GM19351 (cell line): ENCODE results near the gene FOXP1.

Experiments used
- ATAC-seq: cut with Tn5 transposase; IDR thresholded peaks from one replicate; pipeline ENCODE4 v1.9.1; 2021; ENCODE audit warnings: mild to moderate bottlenecking, moderate library complexity; ENCODE audit not compliant: unreplicated experiment

Gene FOXP1

GRCh38 chr3:71490692-71491091 lies 92.8 kb downstream of the FOXP1 start:
- no peak for ATAC-seq

DNA sequence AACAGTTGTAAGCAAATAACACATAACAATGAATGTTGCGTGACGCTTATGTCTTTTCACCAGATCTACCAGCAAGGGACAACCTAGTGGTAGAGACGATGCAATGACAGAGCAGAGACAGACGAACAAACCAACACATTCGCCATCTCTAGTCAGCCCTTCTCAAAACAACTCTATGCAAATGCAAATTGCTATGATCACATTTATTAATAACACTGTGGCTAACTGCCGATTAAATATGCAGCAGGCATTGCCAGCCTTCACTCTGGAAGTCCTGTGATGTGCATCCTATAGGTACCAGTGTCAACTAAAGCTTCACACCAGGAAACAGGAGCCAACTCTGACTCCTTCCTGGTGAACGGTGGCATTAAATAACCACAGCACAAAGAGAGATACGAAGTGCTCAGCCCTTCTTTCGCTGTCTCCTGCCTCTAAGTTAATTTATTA lies 94.2 kb downstream of the FOXP1 start:
- ATAC-seq, result no peak

DNA sequence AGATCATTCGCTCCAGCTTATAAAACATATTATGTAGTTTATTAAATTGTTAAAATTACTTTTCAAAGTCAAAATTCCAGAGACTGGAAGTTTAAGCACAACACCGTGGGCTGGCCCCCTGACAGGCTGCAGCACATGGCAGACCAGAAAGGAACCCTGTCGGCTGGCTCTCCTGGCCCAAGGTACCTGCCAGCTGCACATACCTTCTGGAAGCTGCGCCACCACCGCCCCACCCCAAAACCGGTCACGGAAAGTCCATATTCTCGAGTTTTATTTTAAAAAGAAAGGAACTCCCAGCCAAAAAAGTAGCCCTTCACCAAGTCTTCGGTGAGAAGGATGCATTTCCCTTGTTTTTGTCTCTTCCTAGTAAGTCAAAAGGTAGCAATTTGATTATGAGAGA lies 94.6 kb downstream of the FOXP1 start:
- no peak for ATAC-seq

DNA sequence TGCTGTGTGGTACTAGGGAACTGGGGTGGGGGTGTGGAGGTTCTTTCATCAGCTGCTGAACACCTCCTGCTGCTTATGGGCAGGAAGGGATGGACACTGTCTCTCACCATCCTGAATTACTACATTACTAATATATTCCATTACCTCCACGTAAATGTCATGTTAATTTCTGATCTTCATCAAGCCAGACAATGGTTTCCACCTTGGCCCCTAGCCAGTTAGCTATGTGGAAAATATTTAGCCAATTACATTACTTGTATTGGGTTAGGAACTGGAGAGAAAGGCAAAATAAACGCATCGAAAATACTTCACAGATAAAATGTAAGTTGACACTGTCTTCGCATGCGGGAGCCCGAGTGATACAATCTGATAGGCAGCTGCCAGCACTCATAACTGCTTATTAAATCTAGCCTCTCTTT lies 95.1 kb downstream of the FOXP1 start:
- ATAC-seq, result no peak

DNA sequence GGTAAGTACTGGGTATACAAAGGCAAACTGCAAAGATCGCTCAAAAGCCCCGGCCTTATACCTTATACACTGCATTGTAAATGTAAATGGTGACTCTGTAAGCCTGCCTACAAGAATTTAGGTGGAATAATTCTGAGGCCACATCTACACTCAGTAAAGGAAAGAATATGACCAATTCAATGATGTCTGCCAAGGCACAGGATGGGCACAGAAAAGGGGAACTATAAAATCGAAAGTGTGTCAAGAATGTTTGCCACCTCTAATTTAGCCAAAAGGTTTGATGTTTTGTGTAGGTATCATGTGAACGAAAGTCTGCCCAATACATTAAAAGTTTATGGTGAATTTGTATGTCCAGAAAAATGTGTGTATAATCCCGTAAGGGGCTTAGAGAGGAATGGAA lies 96.1 kb downstream of the FOXP1 start:
- ATAC-seq, result no peak

- no peak for ATAC-seq
Measured at GRCh38 chr3:71486831-71487230, 96.7 kb downstream of the FOXP1 start.

DNA sequence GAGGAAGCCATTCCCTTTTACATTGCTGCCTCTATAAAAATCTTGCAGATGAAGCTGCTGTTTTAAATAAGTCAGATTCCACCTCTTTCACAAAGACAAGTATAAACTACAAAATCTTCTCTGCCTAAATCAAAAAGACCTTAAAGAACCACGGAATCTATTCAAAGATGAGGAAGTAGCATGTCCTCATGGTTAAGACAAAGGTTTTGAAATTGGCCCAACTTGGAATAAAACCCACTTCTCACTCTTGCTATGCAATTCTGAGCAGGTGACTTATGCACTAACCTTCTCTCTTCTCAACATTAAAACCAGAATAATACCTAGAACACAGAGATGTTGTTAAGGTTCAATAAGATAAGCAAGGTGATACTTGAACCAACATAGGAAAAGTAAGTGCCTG lies 97.6 kb downstream of the FOXP1 start:
- ATAC-seq, result no peak

DNA sequence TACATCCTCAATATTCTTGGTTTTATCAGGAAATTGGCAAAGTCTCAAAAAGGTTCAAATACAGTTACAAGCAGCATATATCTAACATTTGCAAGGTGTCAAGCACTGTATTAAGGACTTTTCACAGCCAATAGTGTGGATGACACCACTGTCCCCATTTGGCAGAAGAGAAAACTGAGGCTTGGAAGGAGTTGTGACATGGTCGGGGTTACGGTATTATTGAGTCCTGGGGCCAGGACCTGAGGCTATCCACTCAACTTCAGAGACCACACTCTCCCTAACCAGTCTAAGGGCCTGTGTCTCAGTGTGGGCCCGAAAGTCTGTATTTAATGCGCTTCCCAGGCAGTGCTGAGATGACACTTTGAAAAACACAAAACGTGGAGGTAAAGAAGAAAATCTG lies 99.1 kb downstream of the FOXP1 start:
- no peak for ATAC-seq

DNA sequence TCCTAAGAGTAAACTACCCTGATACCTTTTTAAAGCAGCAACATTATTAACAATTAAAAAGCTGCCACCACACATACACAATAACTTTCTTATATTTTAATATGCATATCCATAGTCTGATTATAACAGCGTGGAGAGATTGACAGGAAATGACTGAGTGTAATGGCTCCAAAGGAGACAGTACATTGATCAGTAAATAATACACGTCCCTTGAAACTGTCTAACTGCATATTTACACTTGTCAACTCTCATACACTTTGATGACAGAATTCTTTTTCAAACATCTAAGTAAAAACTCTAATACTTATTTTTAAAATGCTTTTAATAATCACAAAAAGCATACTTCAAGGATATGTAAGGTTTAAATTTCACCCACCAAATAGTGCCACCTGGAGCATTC lies 99.5 kb downstream of the FOXP1 start:
- no peak for ATAC-seq

- no peak for ATAC-seq
Measured at GRCh38 chr3:71482771-71483170, 100.8 kb downstream of the FOXP1 start.

GRCh38 chr3:71478568-71478967 lies 105.0 kb downstream of the FOXP1 start:
- ATAC-seq, result no peak

- no peak for ATAC-seq
Measured at GRCh38 chr3:71476950-71477349, 106.6 kb downstream of the FOXP1 start.

DNA sequence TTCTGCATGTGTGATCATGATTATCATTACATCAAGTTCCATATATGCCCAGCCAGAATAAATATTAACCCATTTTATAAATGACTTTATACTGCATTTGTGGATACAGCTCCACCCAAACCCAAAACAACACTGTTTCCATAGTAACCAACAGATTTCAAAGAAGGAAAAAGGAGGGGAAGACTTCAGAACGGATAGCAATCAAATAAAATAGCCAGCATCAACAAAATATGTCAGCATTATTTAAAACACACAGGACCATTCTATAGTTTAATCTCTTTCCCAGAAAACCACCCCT lies 114.4 kb downstream of the FOXP1 start:
- ATAC-seq, result no peak

- ATAC-seq, result no peak
Measured at GRCh38 chr3:71468311-71469137, 115.0 kb downstream of the FOXP1 start.

DNA sequence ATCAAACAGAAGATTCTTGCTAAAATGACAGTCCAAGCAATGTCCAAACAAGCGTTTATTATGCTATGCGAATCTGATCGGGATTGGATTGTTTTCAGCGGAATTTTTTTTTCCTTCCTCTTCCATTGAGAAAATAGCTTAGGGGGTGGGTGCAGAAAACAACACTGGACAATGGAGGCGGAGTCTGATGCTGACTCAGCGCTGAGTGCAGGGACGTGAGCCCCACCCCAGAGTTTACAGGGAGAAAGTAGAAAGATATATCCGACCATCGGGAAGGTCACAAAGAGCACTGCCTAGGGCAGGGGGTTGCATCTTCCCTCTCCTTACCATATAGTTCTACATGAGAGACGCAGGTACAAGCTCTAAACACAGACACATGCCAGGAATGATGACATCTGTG lies 117.0 kb downstream of the FOXP1 start:
- ATAC-seq, result no peak

DNA sequence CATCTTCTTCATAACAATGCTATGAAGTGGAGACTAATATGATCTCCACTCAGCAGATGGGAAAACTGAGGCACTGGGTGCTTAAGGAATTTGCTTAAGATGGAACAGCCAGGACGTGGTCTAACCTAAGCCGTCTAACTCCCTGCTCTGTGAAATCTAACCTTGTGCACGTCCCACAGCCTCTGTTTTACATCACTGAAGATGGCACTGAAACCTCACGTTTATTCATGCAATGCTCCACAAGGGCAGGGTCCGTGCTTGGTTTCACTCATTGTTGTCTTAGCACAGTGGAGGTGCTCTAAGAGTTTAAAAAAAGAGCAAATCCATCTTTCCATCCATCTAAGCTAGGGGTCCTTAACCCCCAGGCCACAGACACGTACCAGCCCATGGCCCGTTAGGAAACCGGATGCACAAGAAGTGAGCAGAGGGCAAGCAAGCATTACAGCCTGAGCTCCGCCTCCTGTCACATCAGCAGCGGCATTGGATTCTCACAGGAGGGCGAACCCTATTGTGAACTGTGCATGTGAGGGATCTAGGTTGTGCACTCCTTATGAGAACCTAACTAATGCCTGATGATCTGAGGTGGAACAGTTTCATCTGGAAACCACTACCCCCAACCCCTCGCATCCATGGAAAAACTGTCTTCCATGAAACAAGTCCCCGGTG lies 118.0 kb downstream of the FOXP1 start:
- ATAC-seq, result no peak

- ATAC-seq, result no peak
Measured at GRCh38 chr3:71464613-71465012, 118.9 kb downstream of the FOXP1 start.

GRCh38 chr3:71463617-71464016 lies 119.9 kb downstream of the FOXP1 start:
- no peak for ATAC-seq

DNA sequence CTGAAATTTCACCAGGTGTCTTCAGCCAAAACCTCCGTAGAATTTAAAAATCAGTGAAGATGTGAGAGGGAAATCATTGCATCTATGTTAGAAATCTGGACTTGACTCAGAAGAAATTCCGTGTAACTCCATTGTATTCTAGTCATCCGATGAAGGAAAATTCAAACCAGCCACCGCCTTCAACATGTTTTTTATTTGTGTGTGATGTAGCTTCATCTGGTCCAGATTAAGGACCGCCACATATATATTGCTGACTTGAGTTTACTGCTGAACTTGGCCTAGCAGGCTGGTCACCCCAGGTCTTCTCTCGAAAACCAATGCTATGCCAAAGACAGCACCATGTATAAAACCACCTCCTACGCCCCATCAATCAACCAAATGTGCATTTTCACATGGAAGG lies 120.9 kb downstream of the FOXP1 start:
- no peak for ATAC-seq

- no peak for ATAC-seq
Measured at GRCh38 chr3:71461749-71462483, 121.6 kb downstream of the FOXP1 start.

DNA sequence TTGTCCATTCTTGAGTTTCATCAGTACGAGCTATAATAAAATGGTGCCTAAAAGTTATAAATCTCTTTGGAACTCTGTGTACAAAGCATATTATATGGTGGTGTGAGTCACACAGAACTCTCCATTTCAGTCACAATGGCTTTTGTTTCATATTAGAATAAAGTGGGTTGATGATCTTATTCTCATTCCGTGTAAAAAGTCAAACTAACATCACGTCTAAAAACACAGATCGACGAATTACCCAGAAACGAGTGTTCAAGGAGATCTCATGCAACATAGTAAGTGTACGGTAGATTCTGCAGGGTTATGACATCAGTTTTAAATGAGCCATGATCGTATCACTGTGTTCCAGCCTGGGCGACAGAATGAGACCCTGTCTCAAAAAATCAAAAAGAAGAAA lies 122.4 kb downstream of the FOXP1 start:
- no peak for ATAC-seq

- no peak for ATAC-seq
Measured at GRCh38 chr3:71458895-71459294, 124.6 kb downstream of the FOXP1 start.
